CD4-positive, alpha-beta T cell treated with Interferon gamma for 1 hour (primary cell): ENCODE results near the gene ZNF649.

Experiments used
- DNase-seq: peaks from one replicate; pipeline ENCODE4 v3.0.0-alpha.2; 2020

ZNF649 gene

DNA sequence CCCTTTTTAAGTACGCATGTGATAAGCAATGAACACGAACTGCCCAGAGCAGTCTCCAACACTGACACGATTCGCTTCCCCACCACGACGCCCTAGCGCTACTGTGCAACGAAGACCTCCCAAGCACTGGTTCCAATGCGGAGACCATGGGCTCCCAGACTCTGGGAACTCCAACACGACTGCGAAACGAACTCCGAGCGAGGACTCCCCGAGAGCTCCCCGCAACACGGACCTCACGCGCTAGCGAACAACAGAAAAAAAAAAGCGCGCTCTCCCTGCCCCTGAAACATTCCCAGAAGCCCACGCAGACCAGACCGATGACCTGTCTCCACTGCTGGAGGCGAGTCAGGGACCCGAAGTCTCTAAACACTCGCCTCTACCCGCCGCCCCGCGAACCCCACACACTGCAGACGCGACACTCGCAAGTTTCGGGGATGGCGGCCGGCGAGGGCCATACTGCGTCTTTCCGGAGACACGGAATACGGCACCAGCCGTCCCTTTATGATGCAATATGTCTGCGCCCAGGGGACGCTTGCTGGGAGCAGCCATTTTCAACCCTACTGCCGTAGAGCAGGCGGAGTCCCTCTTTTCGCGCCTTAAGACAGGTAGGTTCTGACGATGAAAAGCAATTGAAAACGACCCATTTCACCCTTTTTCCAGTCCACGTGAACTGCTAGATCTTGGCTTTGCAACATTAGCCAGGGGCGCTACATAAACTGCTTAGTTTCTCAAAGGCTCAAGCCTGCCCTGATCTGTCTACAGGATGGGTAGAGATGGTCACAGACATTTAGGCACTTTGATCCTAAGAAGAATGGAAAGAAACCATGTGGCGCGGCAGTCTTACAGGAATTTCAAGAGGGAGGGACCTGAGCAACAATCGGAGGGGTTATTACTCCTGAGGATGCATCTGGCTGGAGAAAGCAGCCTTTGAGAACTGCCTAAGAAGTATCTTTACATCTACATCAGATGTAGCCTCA lies 17.0 kb downstream of the ZNF649 start, which contains the start of gene ZNF577:
ZNF577 (minus strand) TSS at position 430 of the 977 bp plus-strand sequence. CDS start 7,569 bp downstream, outside the sequence.
- DNase-seq, result peak; percentile 75

DNA sequence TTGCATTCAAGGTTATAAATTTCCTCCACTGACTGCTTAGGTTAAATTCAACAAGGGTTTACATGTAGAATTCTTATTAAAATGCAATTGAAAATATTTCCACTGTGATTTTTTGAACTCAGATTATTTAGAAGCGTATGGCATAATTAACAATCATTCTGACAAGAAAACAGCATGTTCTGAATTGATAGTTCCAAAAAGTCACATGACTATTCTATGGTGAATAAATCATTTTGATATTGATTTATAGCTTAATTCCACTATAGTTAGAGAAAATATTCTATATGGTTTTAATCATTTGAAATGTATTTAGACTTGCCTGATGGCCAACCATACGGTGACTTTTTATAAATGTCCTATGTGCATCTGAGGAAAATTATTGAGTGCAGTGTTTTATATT lies 20.1 kb downstream of the ZNF649 start:
- no peak for DNase-seq

DNA sequence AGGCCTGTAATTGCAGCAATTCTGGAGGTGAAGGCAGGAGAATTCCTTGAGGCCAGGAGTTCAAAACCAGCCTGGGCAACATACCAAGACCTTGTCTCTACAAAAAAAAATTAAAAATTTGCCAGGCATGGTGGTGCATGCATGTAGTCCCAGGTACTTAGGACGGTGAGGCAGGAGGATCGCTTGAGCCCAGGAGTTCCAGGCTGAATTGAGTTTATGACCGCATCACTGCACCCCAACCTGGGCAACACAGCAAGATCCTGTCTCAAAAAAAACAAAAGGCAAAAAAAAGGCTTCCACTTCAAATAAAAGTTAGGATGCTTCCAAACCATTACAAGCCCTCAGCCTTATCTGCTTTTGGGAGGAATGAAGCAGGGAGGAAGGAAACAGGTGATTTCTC lies 22.3 kb downstream of the ZNF649 start:
- no peak for DNase-seq

DNA sequence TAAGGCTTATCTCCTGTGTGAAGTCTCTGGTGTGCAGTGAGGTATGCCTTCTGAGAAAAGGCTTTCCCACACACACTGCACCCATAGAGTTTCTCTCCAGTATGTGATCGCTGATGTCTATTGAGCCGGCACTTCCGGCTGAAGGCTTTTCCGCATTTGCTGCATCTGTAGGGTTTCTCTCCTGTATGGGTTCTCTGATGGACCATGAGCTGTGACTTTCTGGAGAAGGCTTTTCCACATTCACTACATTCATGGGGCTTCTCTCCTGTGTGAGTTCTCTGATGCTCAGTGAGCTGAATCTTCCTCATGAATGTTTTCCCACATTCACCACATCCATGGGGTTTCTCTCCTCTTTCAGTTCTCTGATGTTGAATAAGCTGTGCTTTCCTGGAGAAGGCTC lies 31.7 kb downstream of the ZNF649 start:
- DNase-seq, result no peak

DNA sequence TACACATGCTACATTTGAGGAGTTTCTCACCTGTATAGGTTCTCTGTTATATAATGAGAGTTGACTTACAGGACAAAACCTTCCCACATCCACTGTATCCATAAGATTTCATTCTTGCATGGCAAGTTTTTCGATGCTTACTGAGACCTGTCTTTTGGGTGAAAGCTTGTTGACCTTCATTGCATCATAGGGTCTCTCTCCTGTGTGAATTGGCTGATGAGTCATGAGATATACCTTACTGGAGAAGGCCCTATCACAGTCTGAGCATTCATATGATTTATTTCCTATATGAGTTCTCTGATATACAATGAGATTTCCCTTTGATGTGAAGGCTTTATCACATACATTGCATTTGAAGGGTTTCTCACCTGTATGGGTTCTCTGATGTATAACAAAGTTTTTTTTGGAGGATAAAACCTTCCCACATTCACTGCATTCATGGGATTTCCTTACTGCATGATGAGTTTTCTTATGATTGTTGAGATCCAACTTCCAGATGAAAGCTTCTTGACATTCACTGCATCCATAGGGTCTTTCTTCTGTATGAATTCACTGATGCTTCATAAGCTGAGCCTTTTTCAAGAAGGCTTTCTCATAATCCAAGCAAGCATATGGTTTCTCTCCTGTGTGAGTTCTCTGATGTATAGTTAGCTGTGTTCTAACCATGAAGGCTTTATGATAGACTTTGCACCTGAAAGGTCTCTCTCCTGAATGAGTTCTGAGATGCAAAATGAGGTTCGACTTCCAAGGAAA lies 42.8 kb downstream of the ZNF649 start:
- no peak for DNase-seq
